Smooth muscle cell (in vitro differentiated cells): ENCODE results near the gene CHMP1B. TPM values are rescaled to one million over a fixed set of nuclear protein-coding genes. Genes with fewer than 3 reads are reported as not detected.

Experiments
- DNase-seq: peaks from one replicate; lab custom pipeline; 2025; ENCODE audit not compliant: unreplicated experiment; lab: John Stamatoyannopoulos, UW
- H2AFZ ChIP-seq: fragments of 200-600 bp; sonication (generic); 2 replicates; pipeline ENCODE4 v1.6.0; 2016; ENCODE audit warnings: antibody characterized with exemption, low read depth, mild to moderate bottlenecking
- H3F3A ChIP-seq: fragments of 200-600 bp; sonication (generic); 2 replicates; pipeline ENCODE4 v1.6.0; 2017; ENCODE audit warnings: antibody characterized with exemption, low read depth
- H3K27ac ChIP-seq: fragments of 200-600 bp; sonication (generic); 2 replicates; pipeline ENCODE4 v1.5.1; 2016; ENCODE audit warnings: low read depth, mild to moderate bottlenecking
- H3K27me3 ChIP-seq: fragments of 200-600 bp; sonication (generic); 2 replicates; pipeline ENCODE4 v1.6.1; 2016; ENCODE audit warnings: low read depth, mild to moderate bottlenecking
- H3K36me3 ChIP-seq: fragments of 200-600 bp; sonication (generic); 2 replicates; pipeline ENCODE4 v1.5.1; 2016; ENCODE audit warnings: low read depth
- H3K4me1 ChIP-seq: fragments of 200-600 bp; sonication (generic); 2 replicates; pipeline ENCODE4 v1.5.1; 2016; ENCODE audit warnings: low read depth
- H3K4me2 ChIP-seq: fragments of 200-600 bp; sonication (generic); 2 replicates; pipeline ENCODE4 v1.6.0; 2016; ENCODE audit warnings: mild to moderate bottlenecking
- H3K4me3 ChIP-seq: fragments of 200-600 bp; sonication (generic); 2 replicates; pipeline ENCODE4 v1.5.1; 2016; ENCODE audit warnings: mild to moderate bottlenecking
- H3K79me2 ChIP-seq: fragments of 200-600 bp; sonication (generic); 2 replicates; pipeline ENCODE4 v1.6.0; 2016; ENCODE audit warnings: low read depth, mild to moderate bottlenecking
- H3K9ac ChIP-seq: fragments of 200-600 bp; sonication (generic); 2 replicates; pipeline ENCODE4 v1.6.0; 2016; ENCODE audit warnings: low read depth
- H3K9me3 ChIP-seq: fragments of 200-600 bp; sonication (generic); replicated peaks from 2 replicates; pipeline ENCODE4 v1.5.1; 2016; ENCODE audit warnings: low read depth
- H4K20me1 ChIP-seq: fragments of 200-600 bp; sonication (generic); 2 replicates; pipeline ENCODE4 v1.6.0; 2016; ENCODE audit warnings: low read depth
- WGBS: methylation state at CpG from one replicate; pipeline ENCODE4 v1.1.7; 2016; ENCODE audit warnings: low lambda C conversion rate; 5-methylcytosine and 5-hydroxymethylcytosine counted together
- polyA plus RNA-seq: library from polyadenylated mRNA; unstranded; fragments of >200 nt; fragmentation: Nextera tagmentation; extraction: Ambion mirVana; gene quantifications from 2 replicates; pipeline ENCODE4 v1.2.1, GENCODE V29; 2016
- total RNA-seq: library from RNA; depleted of rRNA; stranded (reverse); fragments of >200 nt; gene quantifications from 2 replicates; pipeline ENCODE4 v1.2.3, GENCODE V29; 2014
- TF ChIP-seq, protein P1 (sequence below): fragments of 200-600 bp; sonication (generic); IDR thresholded peaks from 2 replicates; pipeline ENCODE4 v1.5.1; 2017; ENCODE audit warnings: borderline replicate concordance, mild to moderate bottlenecking, antibody characterized with exemption; ENCODE audit not compliant: insufficient read depth, poor library complexity, severe bottlenecking

CHMP1B gene
- total and polyA plus RNA-seq, 2 experiments from 2014 or later: 35.6 to 54.6 TPM

DNA sequence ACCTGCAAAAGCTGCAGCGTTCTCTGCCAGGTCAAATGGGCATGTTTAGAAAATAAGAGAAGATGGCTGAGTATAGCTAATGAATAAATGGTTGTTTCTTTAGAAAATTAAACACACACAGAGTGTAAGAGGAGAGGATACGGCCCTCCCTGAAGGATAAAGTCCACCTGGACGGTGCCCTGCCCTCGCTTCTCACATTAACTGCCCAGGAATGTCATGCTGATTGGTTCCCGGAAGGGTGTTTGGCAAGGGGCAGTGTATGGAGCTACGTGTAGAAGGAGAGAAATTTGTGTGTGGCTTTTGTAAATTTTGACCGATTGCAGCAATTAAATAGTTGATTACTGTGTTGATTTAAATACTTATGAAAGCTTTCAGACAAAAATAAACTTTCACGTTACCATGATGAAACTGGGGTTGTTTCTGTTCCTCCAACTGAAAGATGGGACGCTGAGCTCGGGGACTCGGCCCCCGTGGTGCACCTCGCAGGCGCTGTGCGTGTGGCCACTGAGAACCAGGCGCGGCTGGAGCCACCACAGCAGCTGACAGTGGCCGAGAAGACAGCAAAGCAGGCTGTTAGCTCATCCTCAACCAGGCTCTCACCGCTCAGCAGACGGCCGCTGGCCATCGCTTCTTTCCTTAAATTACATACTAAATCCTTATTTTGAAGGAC lies 34.2 kb downstream of the CHMP1B start:
- WGBS: 96% methylated on average over 22 of the region's 22 CpGs
- H3K4me1 ChIP-seq: no peaks in the 10 kb centered on the region
- H3K4me3 ChIP-seq: no peak overlapping the region
- H3K79me2 ChIP-seq: no peaks in the 10 kb centered on the region
- no peak overlapping the region for H3K4me2 ChIP-seq
- no peaks in the 10 kb centered on the region for H3K36me3 ChIP-seq
- H3K9me3 ChIP-seq: no peaks in the 10 kb centered on the region
- TF ChIP-seq, protein P1, sequence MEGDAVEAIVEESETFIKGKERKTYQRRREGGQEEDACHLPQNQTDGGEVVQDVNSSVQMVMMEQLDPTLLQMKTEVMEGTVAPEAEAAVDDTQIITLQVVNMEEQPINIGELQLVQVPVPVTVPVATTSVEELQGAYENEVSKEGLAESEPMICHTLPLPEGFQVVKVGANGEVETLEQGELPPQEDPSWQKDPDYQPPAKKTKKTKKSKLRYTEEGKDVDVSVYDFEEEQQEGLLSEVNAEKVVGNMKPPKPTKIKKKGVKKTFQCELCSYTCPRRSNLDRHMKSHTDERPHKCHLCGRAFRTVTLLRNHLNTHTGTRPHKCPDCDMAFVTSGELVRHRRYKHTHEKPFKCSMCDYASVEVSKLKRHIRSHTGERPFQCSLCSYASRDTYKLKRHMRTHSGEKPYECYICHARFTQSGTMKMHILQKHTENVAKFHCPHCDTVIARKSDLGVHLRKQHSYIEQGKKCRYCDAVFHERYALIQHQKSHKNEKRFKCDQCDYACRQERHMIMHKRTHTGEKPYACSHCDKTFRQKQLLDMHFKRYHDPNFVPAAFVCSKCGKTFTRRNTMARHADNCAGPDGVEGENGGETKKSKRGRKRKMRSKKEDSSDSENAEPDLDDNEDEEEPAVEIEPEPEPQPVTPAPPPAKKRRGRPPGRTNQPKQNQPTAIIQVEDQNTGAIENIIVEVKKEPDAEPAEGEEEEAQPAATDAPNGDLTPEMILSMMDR: no peak
- no peaks in the 10 kb centered on the region for H4K20me1 ChIP-seq
- H2AFZ ChIP-seq: no peak overlapping the region
- no peaks in the 10 kb centered on the region for H3F3A ChIP-seq
- H3K27me3 ChIP-seq: no peaks in the 10 kb centered on the region
- H3K9ac ChIP-seq: no peak overlapping the region
- no peak overlapping the region for H3K27ac ChIP-seq
- DNase-seq: no peak

GRCh38 chr18:11886577-11887110 lies 35.4 kb downstream of the CHMP1B start:
- Histone ChIP-seq H2AFZ (no peak overlapping the region), H3K4me3 (no peak overlapping the region), H3K79me2 (no peaks in the 10 kb centered on the region), H3K27me3 (no peaks in the 10 kb centered on the region), H3F3A (no peaks in the 10 kb centered on the region), H3K36me3 (no peaks in the 10 kb centered on the region), H3K9me3 (no peaks in the 10 kb centered on the region), H3K27ac (no peak overlapping the region), H3K4me1 (no peaks in the 10 kb centered on the region), H4K20me1 (no peaks in the 10 kb centered on the region), H3K9ac (no peak overlapping the region), H3K4me2 (no peak overlapping the region)
- WGBS: 87% methylated on average over 19 of the region's 19 CpGs
- DNase-seq: no peak
- TF ChIP-seq, protein P1: no peak

- no peaks in the 10 kb centered on the region for H3K4me1 ChIP-seq
- H3K79me2 ChIP-seq: no peaks in the 10 kb centered on the region
- H4K20me1 ChIP-seq: no peaks in the 10 kb centered on the region
- H3K9me3 ChIP-seq: no peaks in the 10 kb centered on the region
- peak overlapping the region; percentile 45 for H3K27ac ChIP-seq
- WGBS: 80% methylated on average over 8 of the region's 8 CpGs
- H3K36me3 ChIP-seq: no peaks in the 10 kb centered on the region
- no peak overlapping the region for H2AFZ ChIP-seq
- no peak overlapping the region for H3K4me2 ChIP-seq
- no peak overlapping the region for H3K9ac ChIP-seq
- no peak overlapping the region for H3K4me3 ChIP-seq
- H3K27me3 ChIP-seq: no peaks in the 10 kb centered on the region
- H3F3A ChIP-seq: no peaks in the 10 kb centered on the region
- TF ChIP-seq, protein P1: no peak
- no peak for DNase-seq
These were observed 36.3 kb downstream of the CHMP1B start for GRCh38 chr18:11887328-11888128.
